BE2C (cell line): ENCODE results near the gene SCART1. TPM values are rescaled to one million over a fixed set of nuclear protein-coding genes. Genes with fewer than 3 reads are reported as not detected.
"Not testable (repeated sequence)": the region's sequence is repeated elsewhere in the genome, so short reads cannot be mapped to it uniquely, and the experiment has no call there.

Source experiments
- DNase-seq: peaks from one replicate; pipeline ENCODE4 v3.0.0-alpha.2; 2020
- H3K27me3 ChIP-seq: fragments of 250-450 bp; sonication (Bioruptor Pico); 2 replicates; pipeline ENCODE4 v1.5.1; 2020; ENCODE audit warnings: mild to moderate bottlenecking
- H3K36me3 ChIP-seq: fragments of 250-450 bp; sonication (Bioruptor Pico); 2 replicates; pipeline ENCODE4 v1.5.1; 2020; ENCODE audit warnings: mild to moderate bottlenecking
- H3K4me1 ChIP-seq: fragments of 250-450 bp; sonication (Bioruptor Pico); 2 replicates; pipeline ENCODE4 v1.5.1; 2020
- H3K4me3 ChIP-seq: 2 replicates; pipeline ENCODE4 v1.5.1; 2011; ENCODE audit warnings: low read depth, low read length
- H3K9me3 ChIP-seq: fragments of 250-450 bp; sonication (Bioruptor Pico); 2 replicates; pipeline ENCODE4 v1.5.1; 2020
- CTCF ChIP-seq: IDR thresholded peaks from 2 replicates; pipeline ENCODE4 v1.5.1; 2012; ENCODE audit warnings: mild to moderate bottlenecking, low read depth, low read length
- polyA plus RNA-seq: library from polyadenylated mRNA; unstranded; fragments of >200 nt; gene quantifications from one replicate; pipeline ENCODE4 v1.2.1, GENCODE V29; 2012; ENCODE audit warnings: low read depth, missing spikeins; ENCODE audit not compliant: insufficient read length, insufficient read depth

SCART1 gene
- 24.8 TPM for polyA plus RNA-seq

GRCh38 chr10:133453516-133454203 lies at the start of gene SCART1:
SCART1 (plus strand) TSS chr10:133453945; CDS start chr10:133453998, 53 bp downstream.
- Histone ChIP-seq H3K9me3 (no peaks in the 10 kb centered on the region), H3K36me3 (no peaks in the 10 kb centered on the region), H3K27me3 (no peaks in the 10 kb centered on the region), H3K4me3 (no peak within 1 kb of the TSS), H3K4me1 (no peaks in the 10 kb centered on the region)
- TF ChIP-seq CTCF = no peak
- DNase-seq = no peak

- H3K4me3 ChIP-seq = no peak overlapping the region
- H3K36me3 ChIP-seq = peaks cover 25% of the 10 kb centered on the region
- no peaks in the 10 kb centered on the region for H3K4me1 ChIP-seq
- H3K27me3 ChIP-seq = no peaks in the 10 kb centered on the region
- DNase-seq = no peak
- no peaks in the 10 kb centered on the region for H3K9me3 ChIP-seq
- TF ChIP-seq CTCF = no peak
These were observed 48.5 kb upstream of the SCART1 start for GRCh38 chr10:133405272-133405671.

GRCh38 chr10:133405844-133406527 lies 47.8 kb upstream of the SCART1 start:
- H3K4me3 ChIP-seq = no peak overlapping the region
- no peaks in the 10 kb centered on the region for H3K4me1 ChIP-seq
- H3K27me3 ChIP-seq = no peaks in the 10 kb centered on the region
- H3K36me3 ChIP-seq = peaks cover 27% of the 10 kb centered on the region
- DNase-seq = no peak
- H3K9me3 ChIP-seq = no peaks in the 10 kb centered on the region
- TF ChIP-seq CTCF = no peak

- H3K27me3 ChIP-seq = no peaks in the 10 kb centered on the region
- no peaks in the 10 kb centered on the region for H3K4me1 ChIP-seq
- H3K36me3 ChIP-seq = peaks cover 38% of the 10 kb centered on the region
- no peak overlapping the region for H3K4me3 ChIP-seq
- no peak for TF ChIP-seq CTCF
- DNase-seq = no peak
- H3K9me3 ChIP-seq = no peaks in the 10 kb centered on the region
These were observed 42.0 kb upstream of the SCART1 start for GRCh38 chr10:133411523-133412380.

- H3K36me3 ChIP-seq = peaks cover 38% of the 10 kb centered on the region
- no peaks in the 10 kb centered on the region for H3K9me3 ChIP-seq
- H3K27me3 ChIP-seq = no peaks in the 10 kb centered on the region
These were observed 41.4 kb upstream of the SCART1 start for GRCh38 chr10:133412381-133412711.

GRCh38 chr10:133414401-133414800 lies 39.3 kb upstream of the SCART1 start:
- not testable (repeated sequence) for H3K4me3 ChIP-seq, DNase-seq, H3K9me3 ChIP-seq, H3K4me1 ChIP-seq, H3K27me3 ChIP-seq
- H3K36me3 ChIP-seq = peaks cover 29% of the 10 kb centered on the region

More at GRCh38 chr10:133412381-133412711, 41.4 kb upstream of the SCART1 start:
- Histone ChIP-seq H3K4me3 (no peak overlapping the region), H3K4me1 (no peaks in the 10 kb centered on the region)
- no peak for DNase-seq
- TF ChIP-seq CTCF = no peak
